ENCODE results near the gene NPEPL1. TPM values are rescaled to one million over a fixed set of nuclear protein-coding genes. Genes with fewer than 3 reads are reported as not detected.

The NPEPL1 gene
- total and polyA plus RNA-seq, 9 donors = 6.2 to 41.0 (median 33.9) TPM

DNA sequence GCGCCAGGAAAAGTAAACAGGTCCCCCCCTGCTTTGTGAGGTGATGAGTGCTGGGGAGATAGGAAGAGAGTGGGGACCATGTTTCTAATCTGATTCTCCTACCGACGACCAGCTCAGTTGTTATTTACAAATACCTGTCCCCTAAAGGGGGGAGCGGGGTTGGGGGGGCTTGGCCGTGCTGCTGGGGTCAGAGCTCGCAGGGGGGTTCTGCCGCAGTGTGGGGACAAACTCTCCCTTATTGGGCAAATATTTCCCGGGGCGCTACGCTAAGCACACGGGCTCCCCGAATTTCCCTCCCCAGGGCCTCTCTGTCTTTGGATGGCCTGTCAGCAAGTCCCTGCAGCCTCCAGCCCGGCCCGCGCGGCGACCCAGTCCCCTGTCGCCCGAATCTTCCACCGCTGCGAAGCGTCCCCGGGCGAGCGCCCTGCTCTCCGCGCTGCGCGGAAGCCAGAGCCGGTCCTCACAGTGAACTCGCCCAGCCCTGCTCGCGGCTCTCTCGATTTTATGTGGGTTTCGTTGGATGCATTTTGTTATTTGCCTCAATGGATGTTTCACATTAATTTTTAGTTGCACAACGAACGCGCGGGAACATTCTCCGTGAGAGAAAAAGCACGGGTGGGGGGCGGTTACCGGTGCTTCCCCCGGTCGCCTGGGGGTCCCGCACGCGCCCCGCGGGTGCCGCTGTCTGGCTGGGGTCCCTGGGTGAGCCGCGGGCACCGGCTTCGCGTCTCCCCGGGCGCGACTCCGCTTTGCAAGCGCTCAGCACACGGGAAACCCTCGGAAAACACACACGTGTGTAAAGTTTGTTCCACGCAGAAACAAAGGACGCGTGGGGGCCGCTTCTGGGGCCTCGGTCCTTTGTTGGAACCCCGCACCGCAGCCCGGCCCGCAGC is 43.1 kb upstream of the NPEPL1 start:
- DNase-seq = peak in 3 of 5 donors; percentile 40 to 54 (median 49)
- Histone ChIP-seq H3K4me1 (ENCODE audit: insufficient read depth) (peaks cover 5% of the 10 kb centered on the region), H3K4me3 (peak overlapping the region; percentile 83), H3K27ac (peak overlapping the region; percentile 75 to 85), H3K9me3 (no peaks in the 10 kb centered on the region), H3K27me3 (no peaks in the 10 kb centered on the region), H3K36me3 (no peaks in the 10 kb centered on the region)
- intact Hi-C loops (cut with DNase I) = loop anchor here in 3 of 4 donors (5.0 kb wide), 3 partner anchors 43 to 412 kb away; partner anchors contain the start of gene NPEPL1 (in 1 of the 3)
- 30 to 42% (median 30%) methylated on average over 71 to 73 of the region's 73 CpGs for WGBS, 3 donors
- no peak for TF ChIP-seq EP300 (IDR thresholded peaks at IDR 0.05)
- no peak for TF ChIP-seq POLR2A (IDR thresholded peaks at IDR 0.05)
- TF ChIP-seq, protein P1, sequence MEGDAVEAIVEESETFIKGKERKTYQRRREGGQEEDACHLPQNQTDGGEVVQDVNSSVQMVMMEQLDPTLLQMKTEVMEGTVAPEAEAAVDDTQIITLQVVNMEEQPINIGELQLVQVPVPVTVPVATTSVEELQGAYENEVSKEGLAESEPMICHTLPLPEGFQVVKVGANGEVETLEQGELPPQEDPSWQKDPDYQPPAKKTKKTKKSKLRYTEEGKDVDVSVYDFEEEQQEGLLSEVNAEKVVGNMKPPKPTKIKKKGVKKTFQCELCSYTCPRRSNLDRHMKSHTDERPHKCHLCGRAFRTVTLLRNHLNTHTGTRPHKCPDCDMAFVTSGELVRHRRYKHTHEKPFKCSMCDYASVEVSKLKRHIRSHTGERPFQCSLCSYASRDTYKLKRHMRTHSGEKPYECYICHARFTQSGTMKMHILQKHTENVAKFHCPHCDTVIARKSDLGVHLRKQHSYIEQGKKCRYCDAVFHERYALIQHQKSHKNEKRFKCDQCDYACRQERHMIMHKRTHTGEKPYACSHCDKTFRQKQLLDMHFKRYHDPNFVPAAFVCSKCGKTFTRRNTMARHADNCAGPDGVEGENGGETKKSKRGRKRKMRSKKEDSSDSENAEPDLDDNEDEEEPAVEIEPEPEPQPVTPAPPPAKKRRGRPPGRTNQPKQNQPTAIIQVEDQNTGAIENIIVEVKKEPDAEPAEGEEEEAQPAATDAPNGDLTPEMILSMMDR (IDR thresholded peaks at IDR 0.05) = no peak

DNA sequence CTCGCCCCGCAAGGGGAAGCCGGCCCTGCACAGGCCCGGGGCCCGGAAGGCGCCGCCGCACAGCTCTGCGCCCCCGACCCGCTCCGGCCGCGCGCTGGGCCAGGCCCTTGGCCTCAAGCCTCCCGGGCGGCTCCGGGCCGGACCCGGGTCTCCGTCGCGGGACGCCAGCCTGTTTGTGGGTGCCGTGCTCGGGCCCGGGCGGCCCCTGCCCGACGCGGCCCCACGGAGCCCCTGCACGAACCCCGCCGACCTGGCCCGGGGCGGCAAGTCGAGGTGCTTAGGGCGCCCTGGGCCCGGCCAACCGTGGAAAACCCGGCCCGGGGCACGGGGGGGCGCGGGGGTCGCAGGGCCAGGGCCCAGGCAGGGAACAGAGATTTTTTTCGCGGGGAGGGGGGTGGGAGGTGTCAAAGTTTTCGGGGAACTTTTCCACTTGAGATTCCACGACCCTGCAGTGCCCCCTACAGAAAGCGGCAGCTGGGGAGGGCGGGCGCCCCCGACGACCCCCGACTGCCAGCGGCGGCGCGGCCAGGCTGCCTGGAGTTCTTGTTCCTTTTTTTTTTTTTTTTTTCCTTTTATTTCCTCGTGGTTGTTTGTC is 42.3 kb upstream of the NPEPL1 start:
- Histone ChIP-seq H3K36me3 (no peaks in the 10 kb centered on the region), H3K9me3 (no peaks in the 10 kb centered on the region), H3K4me1 (ENCODE audit: insufficient read depth) (peaks cover 7% of the 10 kb centered on the region), H3K27me3 (no peaks in the 10 kb centered on the region), H3K4me3 (peak overlapping the region; percentile 83), H3K27ac (peak overlapping the region; percentile 75 to 85)
- DNase-seq = peak; percentile 58 to 78 (median 72)
- intact Hi-C loops (cut with DNase I) = loop anchor here in 2 of 4 donors (5.0 kb wide), 3 partner anchors 42 to 413 kb away; partner anchors contain the start of gene NPEPL1 (in 1 of the 2)
- TF ChIP-seq, protein P1 (IDR thresholded peaks at IDR 0.05) = no peak
- TF ChIP-seq POLR2A (IDR thresholded peaks at IDR 0.05) (no peak), EP300 (IDR thresholded peaks at IDR 0.05) (no peak)
- 1 to 5% (median 1%) methylated on average over 35 to 62 of the region's 62 CpGs for WGBS, 3 donors

DNA sequence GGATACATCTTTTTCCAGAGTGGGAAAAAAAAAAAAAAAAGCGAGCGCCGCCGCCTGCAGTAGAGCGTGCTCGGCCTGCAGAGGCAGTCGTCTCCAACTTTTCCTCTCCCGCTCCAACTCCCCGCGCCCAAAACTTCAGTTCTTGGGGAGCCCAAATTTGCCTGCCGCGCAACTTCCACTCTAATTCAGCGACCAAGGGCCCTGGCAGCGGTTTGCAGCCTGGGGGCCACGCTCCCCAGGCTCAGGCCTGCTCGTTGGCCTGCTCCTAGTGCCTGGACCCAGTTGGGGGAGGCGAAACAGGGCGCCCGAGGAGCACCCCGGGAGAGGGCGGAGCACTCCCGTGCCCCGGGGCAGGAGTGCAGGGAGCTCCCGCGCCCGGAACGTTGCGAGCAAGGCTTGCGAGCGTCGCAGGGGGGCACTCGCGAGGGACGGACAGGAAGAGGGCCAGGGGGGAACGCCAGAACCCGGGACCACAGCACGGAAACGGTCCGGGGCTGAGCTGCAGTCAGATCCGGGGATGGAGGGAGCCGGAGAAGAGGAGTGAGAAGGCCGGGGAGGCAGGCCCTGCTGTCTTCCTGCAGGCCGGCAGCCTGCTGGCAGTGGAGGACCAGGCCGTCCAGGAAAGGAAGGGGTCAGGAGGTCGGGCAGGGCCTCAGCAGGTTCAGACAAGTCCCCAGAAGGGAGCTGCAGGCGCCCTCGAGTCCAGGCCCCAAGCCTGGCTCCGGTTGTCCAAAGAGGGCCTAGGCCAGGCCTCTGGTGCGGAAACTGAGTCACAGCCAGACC is 41.6 kb upstream of the NPEPL1 start, which contains the start of gene STX16:
Gene STX16, plus strand, starts transcription at position 508 of the 783 bp plus-strand sequence. CDS start 724 bp downstream, outside the sequence.
- H3K36me3 ChIP-seq = no peaks in the 10 kb centered on the region
- intact Hi-C loops (cut with DNase I) = loop anchor here in 2 of 4 donors (5.0 kb wide), 3 partner anchors 41 to 414 kb away; partner anchors contain the start of gene NPEPL1 (in 1 of the 2)
- WGBS, 3 donors = 0 to 1% (median 1%) methylated on average over 33 to 49 of the region's 49 CpGs
- H3K4me1 ChIP-seq (ENCODE audit: insufficient read depth) = peaks cover 8% of the 10 kb centered on the region
- H3K4me3 ChIP-seq = peak within 1 kb of the TSS; percentile 83
- TF ChIP-seq, protein P1 (IDR thresholded peaks at IDR 0.05) = peak; percentile 67 to 72 (median 67)
- no peak for TF ChIP-seq EP300 (IDR thresholded peaks at IDR 0.05)
- peak; percentile 52 for TF ChIP-seq POLR2A (IDR thresholded peaks at IDR 0.05)
- H3K27me3 ChIP-seq = no peaks in the 10 kb centered on the region
- H3K27ac ChIP-seq = peak within 1 kb of the TSS; percentile 75 to 85
- H3K9me3 ChIP-seq = no peaks in the 10 kb centered on the region
- DNase-seq = peak; percentile 85 to 92 (median 89)
